HL-60/S4 treated with phorbol 12-myristate 13-acetate at 8.2 ng/mL for 4 days and 3 days (cell line): ENCODE measurements around the gene PCP4L1.

Experiments used
- in situ Hi-C: fragments of 300-500 bp; cut with MboI; formaldehyde crosslinking; loops from 2 replicates; pipeline ENCODE4 v1.15.0; 2022; ENCODE audit warnings: low sequenced_read_pairs

PCP4L1 gene

GRCh38 chr1:161258439-161259344 is at the start of gene PCP4L1:
Gene PCP4L1 (plus strand): TSS chr1:161258745. CDS start chr1:161258975, 230 bp downstream.
- in situ Hi-C loops: no loop called here

GRCh38 chr1:161209790-161210409 is 48.6 kb upstream of the PCP4L1 start:
- in situ Hi-C loops: loop anchor here (25.0 kb wide), 1 partner anchor 152 kb away; the partner anchor contains the start of gene CFAP126

- in situ Hi-C loops: loop anchor here (25.0 kb wide), 1 partner anchor 148 kb away; the partner anchor contains the start of gene CFAP126
Measured at GRCh38 chr1:161214369-161214768, 44.2 kb upstream of the PCP4L1 start.

- in situ Hi-C loops: loop anchor here (25.0 kb wide), 1 partner anchor 147 kb away; the partner anchor contains the start of gene CFAP126
Measured at GRCh38 chr1:161215076-161215475, 43.5 kb upstream of the PCP4L1 start, which contains the start of gene FCER1G. Gene FCER1G (plus strand): TSS chr1:161215295. CDS start chr1:161215322, 27 bp downstream.

GRCh38 chr1:161216945-161217712 is 41.4 kb upstream of the PCP4L1 start:
- in situ Hi-C loops: loop anchor here (25.0 kb wide), 1 partner anchor 145 kb away; the partner anchor contains the start of gene CFAP126

- in situ Hi-C loops: loop anchor here (25.0 kb wide), 1 partner anchor 144 kb away; the partner anchor contains the start of gene CFAP126
Measured at GRCh38 chr1:161217831-161218230, 40.7 kb upstream of the PCP4L1 start.

GRCh38 chr1:161218301-161219077 is 40.1 kb upstream of the PCP4L1 start:
- in situ Hi-C loops: loop anchor here (25.0 kb wide), 1 partner anchor 144 kb away; the partner anchor contains the start of gene CFAP126

- in situ Hi-C loops: loop anchor here (25.0 kb wide), 1 partner anchor 143 kb away; the partner anchor contains the start of gene CFAP126
Measured at GRCh38 chr1:161219078-161219892, 39.3 kb upstream of the PCP4L1 start.

GRCh38 chr1:161220002-161220401 is 38.5 kb upstream of the PCP4L1 start:
- in situ Hi-C loops: loop anchor here (25.0 kb wide), 1 partner anchor 142 kb away; the partner anchor contains the start of gene CFAP126

- in situ Hi-C loops: loop anchor here (25.0 kb wide), 1 partner anchor 140 kb away; the partner anchor contains the start of gene CFAP126
Measured at GRCh38 chr1:161222175-161223019, 36.1 kb upstream of the PCP4L1 start.

GRCh38 chr1:161223805-161224694 is 34.5 kb upstream of the PCP4L1 start:
- in situ Hi-C loops: loop anchor here (25.0 kb wide), 1 partner anchor 138 kb away; the partner anchor contains the start of gene CFAP126

- in situ Hi-C loops: loop anchor here (25.0 kb wide), 1 partner anchor 138 kb away; the partner anchor contains the start of gene CFAP126
Measured at GRCh38 chr1:161224695-161225087, 33.9 kb upstream of the PCP4L1 start.

- in situ Hi-C loops: no loop called here
Measured at GRCh38 chr1:161225178-161225533, 33.4 kb upstream of the PCP4L1 start.

GRCh38 chr1:161225534-161226319 is 32.8 kb upstream of the PCP4L1 start, which contains the start of gene TOMM40L:
Gene TOMM40L (plus strand): TSS chr1:161226060. CDS start chr1:161226490, 430 bp downstream.
- in situ Hi-C loops: no loop called here

- in situ Hi-C loops: no loop called here
Measured at GRCh38 chr1:161226320-161226711, 32.2 kb upstream of the PCP4L1 start.

- in situ Hi-C loops: no loop called here
Measured at GRCh38 chr1:161226759-161227158, 31.8 kb upstream of the PCP4L1 start.
